Natural killer cell (primary cell): ENCODE data around the gene KRTAP4-6. TPM values are rescaled to one million over a fixed set of nuclear protein-coding genes. Genes with fewer than 3 reads are reported as not detected.

ENCODE experiments used
- ATAC-seq, 3 donors: fragments of 150-1000 bp in 2 of 3; fragments of 200-7000 bp in 1 of 3; cut with Tn5 transposase; 1 replicate in 1 of 3; 2 replicates in 2 of 3; pipeline ENCODE4 v1.10.0; 2021; ENCODE audit warnings: mild to moderate bottlenecking in 2 of 3, moderate library complexity in 2 of 3
- DNase-seq, 2 donors: peaks; one replicate each; pipeline versions ENCODE4 v3.0.0 to v3.0.0-alpha.2; 2013 to 2021; ENCODE audit warnings: mixed read lengths in 1 of 2
- H3K27ac ChIP-seq: one replicate; pipeline ENCODE4 v1.5.1; 2013; ENCODE audit warnings: mild to moderate bottlenecking, low read length
- H3K27me3 ChIP-seq: one replicate; pipeline ENCODE4 v1.6.1; 2013; ENCODE audit warnings: low read length; ENCODE audit not compliant: control insufficient read depth, insufficient read depth
- H3K36me3 ChIP-seq: one replicate; pipeline ENCODE4 v1.6.1; 2013; ENCODE audit warnings: low read length; ENCODE audit not compliant: control insufficient read depth, insufficient read depth
- H3K4me1 ChIP-seq: one replicate; pipeline ENCODE4 v1.6.1; 2013; ENCODE audit warnings: low read length; ENCODE audit not compliant: control insufficient read depth, insufficient read depth
- H3K4me3 ChIP-seq: one replicate; pipeline ENCODE4 v1.5.1; 2013; ENCODE audit warnings: low read length
- H3K9me3 ChIP-seq: one replicate; pipeline ENCODE4 v1.6.1; 2013; ENCODE audit warnings: low read length; ENCODE audit not compliant: control insufficient read depth, insufficient read depth
- H3K27ac Mint-ChIP-seq, 2 donors: one replicate each; pipeline ENCODE4 v1.8.0; 2022; ENCODE audit warnings: mild to moderate bottlenecking in 2 of 2, mixed read lengths in 2 of 2, moderate library complexity in 1 of 2
- H3K27me3 Mint-ChIP-seq, 2 donors: one replicate each; pipeline ENCODE4 v1.8.0; 2022; ENCODE audit warnings: low read depth in 2 of 2, mixed read lengths in 2 of 2
- H3K36me3 Mint-ChIP-seq: one replicate; pipeline ENCODE4 v1.8.0; 2022; ENCODE audit warnings: mixed read lengths
- H3K4me1 Mint-ChIP-seq, 2 donors: one replicate each; pipeline ENCODE4 v1.8.0; 2022; ENCODE audit warnings: mixed read lengths in 2 of 2
- H3K4me3 Mint-ChIP-seq: one replicate; pipeline ENCODE4 v1.8.0; 2022; ENCODE audit warnings: mild to moderate bottlenecking, moderate library complexity, mixed read lengths
- H3K9me3 Mint-ChIP-seq, 2 donors: one replicate each; pipeline ENCODE4 v1.8.0; 2022; ENCODE audit warnings: mixed read lengths in 2 of 2
- WGBS: methylation state at CpG from one replicate; pipeline ENCODE4 v1.1.7; 2013; ENCODE audit warnings: missing lambda C conversion rate; ENCODE audit not compliant: insufficient coverage; 5-methylcytosine and 5-hydroxymethylcytosine counted together
- intact Hi-C: fragments of 100-400 bp; cut with micrococcal nuclease; formaldehyde crosslinking; loops from one replicate; pipeline ENCODE4 v1.14.2; 2022
- total RNA-seq, 4 donors: library from RNA; stranded (reverse); fragments of 120-200 nt in 1 of 4; gene quantifications; one replicate each; pipeline versions ENCODE4 v1.2.3 to v1.2.4, GENCODE V29; 2013 to 2022
- TF ChIP-seq, protein P1 (sequence below): fragments of 200-600 bp; IDR thresholded peaks from one replicate; pipeline ENCODE4 v1.8.0; 2022; ENCODE audit warnings: antibody characterized with exemption

KRTAP4-6 gene
- total RNA-seq, 3 donors from 2014 or later (not counting 1 experiment from before 2014, with no cell fraction given): not detected

GRCh38 chr17:41184480-41184961 lies 44.2 kb upstream of the KRTAP4-6 start, which contains the start of gene KRTAP4-1:
KRTAP4-1 (minus strand) TSS chr17:41184911; CDS start chr17:41184854, 57 bp downstream.
- Mint-ChIP-seq H3K27me3 (peaks cover 17 to 37% of the 10 kb centered on the region in 2 donors), H3K4me3 (no peak within 1 kb of the TSS), H3K27ac (no peak within 1 kb of the TSS), H3K9me3 (no peaks in the 10 kb centered on the region), H3K4me1 (no peaks in the 10 kb centered on the region), H3K36me3 (no peaks in the 10 kb centered on the region)
- Histone ChIP-seq H3K27ac (no peak within 1 kb of the TSS), H3K27me3 (no peaks in the 10 kb centered on the region), H3K9me3 (no peaks in the 10 kb centered on the region), H3K4me3 (no peak within 1 kb of the TSS), H3K36me3 (no peaks in the 10 kb centered on the region), H3K4me1 (no peaks in the 10 kb centered on the region)
- DNase-seq (no peak), ATAC-seq (no peak)
- TF ChIP-seq, protein P1, sequence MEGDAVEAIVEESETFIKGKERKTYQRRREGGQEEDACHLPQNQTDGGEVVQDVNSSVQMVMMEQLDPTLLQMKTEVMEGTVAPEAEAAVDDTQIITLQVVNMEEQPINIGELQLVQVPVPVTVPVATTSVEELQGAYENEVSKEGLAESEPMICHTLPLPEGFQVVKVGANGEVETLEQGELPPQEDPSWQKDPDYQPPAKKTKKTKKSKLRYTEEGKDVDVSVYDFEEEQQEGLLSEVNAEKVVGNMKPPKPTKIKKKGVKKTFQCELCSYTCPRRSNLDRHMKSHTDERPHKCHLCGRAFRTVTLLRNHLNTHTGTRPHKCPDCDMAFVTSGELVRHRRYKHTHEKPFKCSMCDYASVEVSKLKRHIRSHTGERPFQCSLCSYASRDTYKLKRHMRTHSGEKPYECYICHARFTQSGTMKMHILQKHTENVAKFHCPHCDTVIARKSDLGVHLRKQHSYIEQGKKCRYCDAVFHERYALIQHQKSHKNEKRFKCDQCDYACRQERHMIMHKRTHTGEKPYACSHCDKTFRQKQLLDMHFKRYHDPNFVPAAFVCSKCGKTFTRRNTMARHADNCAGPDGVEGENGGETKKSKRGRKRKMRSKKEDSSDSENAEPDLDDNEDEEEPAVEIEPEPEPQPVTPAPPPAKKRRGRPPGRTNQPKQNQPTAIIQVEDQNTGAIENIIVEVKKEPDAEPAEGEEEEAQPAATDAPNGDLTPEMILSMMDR: no peak
- intact Hi-C loops: no loop called here
- 91% methylated on average over 8 of the region's 9 CpGs for WGBS

GRCh38 chr17:41178843-41179616 lies 38.7 kb upstream of the KRTAP4-6 start:
- no peaks in the 10 kb centered on the region for H3K4me1 Mint-ChIP-seq
- H3K27me3 ChIP-seq: no peaks in the 10 kb centered on the region
- ATAC-seq: no peak
- intact Hi-C loops: no loop called here
- WGBS: 89% methylated on average over 1 of the region's 1 CpG
- no peak overlapping the region for H3K4me3 Mint-ChIP-seq
- no peaks in the 10 kb centered on the region for H3K9me3 Mint-ChIP-seq
- TF ChIP-seq, protein P1: no peak
- H3K9me3 ChIP-seq: no peaks in the 10 kb centered on the region
- H3K27ac ChIP-seq: no peak overlapping the region
- H3K4me3 ChIP-seq: no peak overlapping the region
- H3K27ac Mint-ChIP-seq: no peak overlapping the region
- no peaks in the 10 kb centered on the region for H3K36me3 Mint-ChIP-seq
- H3K27me3 Mint-ChIP-seq: peaks cover 11 to 25% of the 10 kb centered on the region in 2 donors
- H3K4me1 ChIP-seq: peaks cover 5% of the 10 kb centered on the region
- no peak for DNase-seq
- no peaks in the 10 kb centered on the region for H3K36me3 ChIP-seq

DNA sequence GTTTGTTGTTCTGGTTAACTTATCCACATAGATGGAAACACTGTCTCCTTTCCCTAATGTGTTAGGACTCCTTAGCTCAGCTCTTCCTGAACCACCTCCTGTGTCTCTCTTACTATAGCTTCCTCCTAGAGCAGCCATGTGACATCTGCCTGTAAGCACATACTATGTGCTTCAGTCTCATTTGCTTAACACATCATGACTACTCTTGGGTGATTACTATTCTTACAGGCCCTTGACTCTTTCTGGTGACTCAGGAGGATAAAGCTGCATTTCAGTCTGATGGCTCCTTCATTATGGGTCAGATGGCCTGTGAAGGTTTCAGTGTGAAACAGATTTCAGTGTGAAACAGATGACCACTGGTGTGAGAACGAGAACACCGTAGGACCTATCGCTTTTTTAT lies 38.0 kb upstream of the KRTAP4-6 start:
- no peaks in the 10 kb centered on the region for H3K9me3 Mint-ChIP-seq
- no peak for DNase-seq
- ATAC-seq: no peak
- no peaks in the 10 kb centered on the region for H3K36me3 ChIP-seq
- TF ChIP-seq, protein P1: no peak
- H3K27ac ChIP-seq: no peak overlapping the region
- 97% methylated on average over 3 of the region's 3 CpGs for WGBS
- H3K4me1 ChIP-seq: peaks cover 5% of the 10 kb centered on the region
- no peak overlapping the region for H3K4me3 Mint-ChIP-seq
- intact Hi-C loops: no loop called here
- H3K4me1 Mint-ChIP-seq: no peaks in the 10 kb centered on the region
- no peak overlapping the region for H3K4me3 ChIP-seq
- peaks cover 10 to 18% of the 10 kb centered on the region in 2 donors for H3K27me3 Mint-ChIP-seq
- no peaks in the 10 kb centered on the region for H3K9me3 ChIP-seq
- no peaks in the 10 kb centered on the region for H3K27me3 ChIP-seq
- no peak overlapping the region for H3K27ac Mint-ChIP-seq
- H3K36me3 Mint-ChIP-seq: no peaks in the 10 kb centered on the region
